HG03520 (cell line): ENCODE data around the gene RAB40B.
A peak's percentile ranks its signal among the peaks of the same experiment; 100 is the strongest.
"Not testable (repeated sequence)": the region's sequence is repeated elsewhere in the genome, so short reads cannot be mapped to it uniquely, and the experiment has no call there.

Source experiments
- ATAC-seq: cut with Tn5 transposase; IDR thresholded peaks from one replicate; pipeline ENCODE4 v1.9.1; 2021; ENCODE audit warnings: mild to moderate bottlenecking, moderate library complexity; ENCODE audit not compliant: unreplicated experiment

The RAB40B gene, protein sequence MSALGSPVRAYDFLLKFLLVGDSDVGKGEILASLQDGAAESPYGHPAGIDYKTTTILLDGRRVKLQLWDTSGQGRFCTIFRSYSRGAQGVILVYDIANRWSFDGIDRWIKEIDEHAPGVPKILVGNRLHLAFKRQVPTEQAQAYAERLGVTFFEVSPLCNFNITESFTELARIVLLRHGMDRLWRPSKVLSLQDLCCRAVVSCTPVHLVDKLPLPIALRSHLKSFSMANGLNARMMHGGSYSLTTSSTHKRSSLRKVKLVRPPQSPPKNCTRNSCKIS

GRCh38 chr17:82698065-82698973 is at the start of gene RAB40B:
Gene RAB40B, minus strand, starts transcription at chr17:82698698. Its CDS starts 102 bp downstream, at chr17:82698596.
- peak; percentile 96 for ATAC-seq

GRCh38 chr17:82745524-82745923 is 47.0 kb upstream of the RAB40B start:
- ATAC-seq = no peak

- ATAC-seq = not testable (repeated sequence)
These were observed 46.2 kb upstream of the RAB40B start for GRCh38 chr17:82744736-82745135.

DNA sequence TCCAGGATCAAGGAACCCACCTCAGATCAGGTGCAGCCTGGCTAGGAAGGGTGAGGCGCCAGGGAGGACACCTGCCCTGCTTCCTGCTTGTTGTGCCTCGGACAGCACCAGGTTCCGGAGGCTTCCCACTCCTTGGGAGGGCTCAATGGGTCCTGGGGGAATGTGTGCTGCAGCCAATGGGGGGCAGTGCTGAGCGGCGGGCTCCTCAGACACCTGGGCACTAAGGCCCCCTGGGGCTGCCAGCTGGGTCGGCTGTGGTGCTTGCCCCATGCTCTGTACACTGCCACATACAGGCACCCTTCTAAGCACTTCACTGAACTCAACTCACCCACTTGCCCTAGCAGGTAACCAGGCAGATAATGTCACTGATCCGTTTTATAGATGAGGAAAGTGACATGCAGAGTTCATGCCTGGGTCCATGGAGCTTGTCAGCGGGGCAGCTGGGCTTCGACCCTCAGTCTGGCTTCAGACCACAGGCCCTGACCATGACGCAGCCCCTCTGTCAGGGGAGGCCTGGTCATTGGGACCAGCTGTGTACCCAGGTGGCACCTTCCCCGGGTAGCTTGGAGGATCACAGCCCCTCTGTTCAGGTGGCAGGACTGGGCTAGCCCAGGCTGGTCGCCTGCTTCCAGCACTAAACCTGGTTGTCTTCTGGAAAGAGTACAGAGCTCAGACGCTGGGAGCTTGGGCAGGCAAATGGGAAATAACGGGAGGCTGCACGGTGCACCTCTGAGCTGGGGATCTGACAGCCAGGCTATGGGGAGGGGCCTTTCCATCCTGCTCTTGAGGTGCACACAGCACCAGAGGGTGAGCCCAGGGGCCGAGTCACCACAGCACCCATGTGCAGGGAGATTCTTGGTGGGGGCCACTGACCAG is 45.1 kb upstream of the RAB40B start:
- ATAC-seq = no peak

GRCh38 chr17:82740906-82741759 is 42.6 kb upstream of the RAB40B start:
- no peak for ATAC-seq

- ATAC-seq = no peak
These were observed 39.7 kb upstream of the RAB40B start for GRCh38 chr17:82737967-82738877.

DNA sequence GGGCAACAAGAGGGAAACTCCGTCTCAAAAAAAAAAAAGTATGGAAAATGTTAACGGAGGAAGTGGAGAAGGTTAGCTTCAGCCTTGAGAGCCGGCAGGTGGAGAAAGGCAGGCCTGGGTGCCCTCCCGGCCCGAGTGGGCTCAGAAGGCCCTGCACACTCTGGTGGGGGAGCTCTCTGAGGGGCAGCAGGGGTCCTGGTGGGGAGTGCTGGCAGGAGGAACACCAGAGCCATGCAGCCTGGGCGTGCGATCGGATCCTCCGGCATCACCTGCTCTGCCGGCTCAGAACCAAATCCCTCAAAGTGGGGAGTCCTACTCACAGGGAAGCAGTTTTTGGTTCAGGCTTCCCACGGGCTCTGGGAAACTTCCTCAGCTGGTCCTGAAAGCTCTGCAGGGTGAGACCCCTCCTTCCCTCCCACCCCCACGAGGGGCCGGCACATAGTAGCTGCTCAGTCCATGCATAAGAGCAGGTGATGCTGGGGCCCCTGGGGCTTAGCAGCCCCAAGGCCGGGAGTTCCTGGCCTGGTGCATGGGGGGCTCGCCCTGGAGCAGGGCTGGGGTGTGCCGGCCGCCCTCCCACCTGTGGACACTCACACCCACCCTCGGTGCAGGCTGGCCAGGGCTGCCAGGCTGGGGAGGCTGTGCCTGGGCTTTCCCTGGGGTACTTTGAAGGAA is 38.1 kb upstream of the RAB40B start:
- no peak for ATAC-seq

- ATAC-seq = no peak
These were observed 36.7 kb upstream of the RAB40B start, which contains the start of gene FN3K for GRCh38 chr17:82734987-82735866. Gene FN3K, plus strand, starts transcription at chr17:82735615. Its CDS starts 22 bp downstream, at chr17:82735637.

DNA sequence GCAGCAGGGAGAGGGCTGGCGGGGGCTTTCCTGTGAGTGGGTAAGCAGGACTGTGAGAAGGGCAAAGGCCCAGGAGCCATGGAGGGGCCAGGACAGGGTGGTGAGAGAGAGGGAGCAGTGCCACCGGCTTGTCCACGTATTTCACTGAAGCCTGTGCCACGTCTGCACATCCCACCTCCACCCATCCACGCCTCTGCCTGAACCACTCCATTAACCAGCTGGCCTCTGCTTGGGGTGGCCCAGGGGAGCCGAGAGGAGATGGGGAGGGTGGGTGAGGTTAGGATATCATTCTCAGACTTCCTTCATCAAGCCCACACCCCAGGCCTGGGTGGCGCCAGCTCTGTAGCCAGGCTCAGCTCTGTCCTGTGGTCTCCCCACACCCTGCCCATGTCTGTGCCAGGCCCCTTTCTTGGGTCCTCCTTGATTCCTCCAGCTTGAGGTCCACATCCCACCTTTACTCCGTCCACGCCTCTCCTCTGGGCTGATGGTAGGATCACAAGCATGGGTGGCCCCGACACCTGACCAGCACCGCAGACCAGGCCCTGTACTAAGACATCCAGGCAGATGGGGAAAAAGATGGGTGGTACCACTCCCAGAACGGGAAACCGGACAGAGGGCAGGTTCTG is 33.7 kb upstream of the RAB40B start:
- no peak for ATAC-seq

DNA sequence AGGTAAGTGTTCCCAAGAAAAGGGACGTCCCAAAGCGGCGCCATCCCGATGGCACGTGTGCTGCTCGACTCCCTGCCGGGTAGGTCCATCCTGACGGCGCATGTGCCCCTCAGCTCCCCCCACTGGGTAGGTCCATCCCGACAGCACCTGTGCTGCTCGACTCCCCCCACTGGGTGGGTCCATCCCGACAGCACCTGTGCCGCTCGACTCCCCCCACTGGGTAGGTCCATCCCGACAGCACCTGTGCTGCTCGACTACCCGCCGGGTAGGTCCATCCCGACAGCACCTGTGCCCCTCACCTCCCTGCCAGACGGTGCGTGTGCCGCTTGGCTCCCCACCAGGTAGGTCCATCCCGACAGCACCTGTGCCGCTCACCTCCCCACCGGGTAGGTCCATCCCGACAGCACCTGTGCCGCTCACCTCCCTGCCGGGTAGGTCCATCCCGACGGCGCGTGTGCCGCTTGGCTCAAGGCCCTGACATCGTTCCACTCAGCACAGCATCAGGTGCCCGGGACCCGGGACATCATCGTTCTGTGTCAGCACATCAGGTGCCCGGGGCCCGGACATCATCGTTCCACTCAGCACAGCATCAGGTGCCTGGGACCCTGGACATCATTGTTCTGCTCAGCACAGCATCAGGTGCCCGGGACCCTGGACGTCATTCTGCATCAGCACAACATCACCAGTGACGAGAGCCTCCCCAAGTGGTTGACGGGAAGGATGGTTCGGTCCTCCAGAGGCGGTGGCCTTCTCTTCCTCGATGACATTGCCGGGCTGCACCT is 31.2 kb upstream of the RAB40B start:
- no peak for ATAC-seq

GRCh38 chr17:82726427-82726826 is 27.9 kb upstream of the RAB40B start:
- no peak for ATAC-seq

GRCh38 chr17:82723169-82723807 is 24.8 kb upstream of the RAB40B start:
- ATAC-seq = no peak

- no peak for ATAC-seq
These were observed 24.0 kb upstream of the RAB40B start for GRCh38 chr17:82722341-82723013.

GRCh38 chr17:82720204-82720603 is 21.7 kb upstream of the RAB40B start:
- ATAC-seq = no peak

DNA sequence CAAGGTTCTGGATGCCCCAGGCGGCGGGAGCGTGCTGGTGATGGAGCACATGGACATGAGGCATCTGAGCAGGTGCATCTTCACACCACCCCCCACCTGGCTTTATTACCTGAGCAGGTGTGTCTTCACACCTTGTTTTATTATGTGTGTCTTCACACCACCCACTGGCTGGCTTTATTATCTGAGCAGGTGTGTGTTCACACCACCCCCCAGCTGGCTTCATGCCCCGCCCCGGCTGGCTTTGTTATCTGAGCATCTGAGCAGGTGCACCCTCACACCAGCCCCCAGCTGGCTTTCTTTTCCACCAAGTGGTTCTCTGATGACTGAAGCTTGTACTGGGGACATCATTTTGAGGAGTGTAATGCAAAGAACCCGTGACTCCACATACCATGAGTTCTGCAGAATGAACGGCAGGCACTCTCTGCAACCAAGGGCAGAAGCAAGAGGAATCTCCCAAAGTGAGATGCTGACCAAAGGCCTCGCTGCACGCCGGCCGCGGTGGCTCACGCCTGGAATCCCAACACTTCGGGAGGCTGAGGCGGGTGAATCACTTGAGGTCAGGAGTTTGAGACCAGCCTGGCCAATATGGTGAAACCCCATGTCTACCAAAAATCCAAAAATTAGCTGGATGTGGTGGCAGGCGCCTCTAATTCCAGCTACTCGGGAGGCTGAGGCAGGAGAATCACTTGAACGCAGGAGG is 20.6 kb upstream of the RAB40B start:
- no peak for ATAC-seq
